SK-N-MC (cell line): ENCODE data around the gene ADAMTS17.

Source experiments
- EZH2 ChIP-seq: fragments of 200-600 bp; sonication (generic); IDR thresholded peaks from one replicate; pipeline ENCODE4 v1.6.1; 2017; ENCODE audit warnings: antibody characterized with exemption
- POLR2AphosphoS5 ChIP-seq: IDR thresholded peaks from 2 replicates; pipeline ENCODE4 v1.6.1; 2012; ENCODE audit warnings: mild to moderate bottlenecking, low read depth, low read length, borderline replicate concordance

GRCh38 chr15:100043068-100043641 is 298.6 kb downstream of the ADAMTS17 start:
- TF ChIP-seq EZH2 (no peak), POLR2AphosphoS5 (no peak)
